ENCODE results near the gene KCNAB1. TPM values are rescaled to one million over a fixed set of nuclear protein-coding genes. Genes with fewer than 3 reads are reported as not detected.

KCNAB1 gene
- total RNA-seq, 1 donor from 2014 or later: 15.3 TPM

GRCh38 chr3:156413293-156413892 lies 293.0 kb downstream of the KCNAB1 start:
- DNase-seq: no peak

GRCh38 chr3:156416846-156417558 lies 296.6 kb downstream of the KCNAB1 start:
- no peak for DNase-seq

- DNase-seq: no peak
These were observed 297.3 kb downstream of the KCNAB1 start for GRCh38 chr3:156417559-156418132.

DNA sequence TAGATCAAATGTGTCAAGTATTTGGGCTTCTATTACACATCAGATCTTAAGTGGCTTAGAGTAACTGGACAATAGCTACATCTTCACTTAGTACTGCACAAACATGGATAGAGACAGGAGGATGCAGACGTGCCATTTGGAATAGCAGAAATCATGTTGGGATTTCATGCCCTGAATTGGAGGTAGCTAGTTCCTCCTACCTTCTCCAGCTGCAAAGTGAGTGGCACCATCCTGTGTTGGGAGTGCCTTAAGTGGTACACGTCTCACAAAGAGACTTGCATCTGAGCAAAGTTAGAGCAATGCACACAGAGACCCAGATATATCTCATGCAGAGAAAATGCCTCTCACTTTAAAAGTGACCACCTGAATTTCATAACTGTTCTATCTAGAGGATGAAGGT lies 298.1 kb downstream of the KCNAB1 start:
- no peak for DNase-seq

GRCh38 chr3:156421534-156421933 lies 301.2 kb downstream of the KCNAB1 start:
- DNase-seq: no peak

- no peak for DNase-seq
These were observed 304.4 kb downstream of the KCNAB1 start for GRCh38 chr3:156424758-156425157.

- no peak for DNase-seq
These were observed 305.3 kb downstream of the KCNAB1 start for GRCh38 chr3:156425651-156426050.

- no peak for DNase-seq
These were observed 308.7 kb downstream of the KCNAB1 start for GRCh38 chr3:156429125-156429524.

- DNase-seq: no peak
These were observed 311.2 kb downstream of the KCNAB1 start for GRCh38 chr3:156431334-156432124.

GRCh38 chr3:156432563-156432962 lies 312.2 kb downstream of the KCNAB1 start:
- DNase-seq: no peak

DNA sequence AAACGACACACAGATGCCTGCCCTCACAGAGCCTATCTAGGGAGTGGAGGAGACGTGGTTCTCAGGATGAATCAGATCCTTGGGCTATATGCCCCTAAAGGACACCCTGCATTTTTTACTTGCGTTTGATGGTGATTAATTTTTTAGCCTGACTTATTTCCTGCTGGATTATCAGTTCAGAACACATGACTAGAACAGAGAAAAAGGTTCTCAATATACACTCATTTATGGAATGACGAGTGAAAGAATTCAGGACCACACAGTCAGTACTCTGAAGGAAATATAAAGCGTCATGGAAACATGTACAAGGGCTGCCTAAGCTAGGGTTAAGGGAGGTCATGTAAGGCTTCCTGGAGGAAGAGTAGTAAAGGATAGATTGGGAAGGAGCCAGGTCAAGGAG lies 312.8 kb downstream of the KCNAB1 start:
- no peak for DNase-seq

- no peak for DNase-seq
These were observed 313.5 kb downstream of the KCNAB1 start for GRCh38 chr3:156433910-156434309.

DNA sequence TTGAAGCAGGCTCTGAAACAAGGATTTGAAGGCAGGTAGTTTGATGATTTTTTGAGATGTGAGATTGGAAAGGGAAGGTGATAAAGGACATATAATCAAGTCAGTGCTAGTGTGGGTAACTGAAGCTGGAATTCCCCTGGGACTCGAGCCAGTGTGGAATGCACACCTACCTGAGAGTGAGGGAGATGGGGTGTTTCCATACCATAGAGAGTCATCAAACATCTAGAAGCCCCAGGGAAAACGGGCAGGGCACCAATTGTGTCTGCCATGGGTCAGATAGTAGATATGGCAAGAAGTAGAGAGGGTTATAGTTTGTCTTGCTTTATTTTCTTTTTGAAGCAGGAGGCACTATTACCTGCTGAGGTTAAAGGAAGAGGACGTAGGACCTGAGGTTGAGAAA lies 314.5 kb downstream of the KCNAB1 start:
- DNase-seq: no peak

DNA sequence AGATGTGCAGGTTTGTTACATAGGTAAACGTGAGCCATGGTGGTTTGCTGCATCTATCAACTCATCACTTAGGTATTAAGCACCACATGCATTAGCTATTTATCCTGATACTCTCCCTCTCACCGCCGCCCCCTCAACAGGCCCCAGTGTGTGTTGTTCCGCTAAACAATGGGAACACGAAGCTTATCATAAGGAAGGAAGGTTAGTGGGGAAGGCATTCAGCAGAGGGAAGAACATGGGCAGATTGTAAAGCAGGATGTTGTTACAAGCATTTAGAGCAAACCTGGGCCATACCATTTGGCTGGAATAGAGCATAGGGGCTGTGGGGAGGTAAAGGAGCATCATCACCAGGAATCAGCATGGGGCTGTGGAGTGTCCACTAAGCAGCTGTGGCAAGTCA lies 322.7 kb downstream of the KCNAB1 start:
- no peak for DNase-seq

DNA sequence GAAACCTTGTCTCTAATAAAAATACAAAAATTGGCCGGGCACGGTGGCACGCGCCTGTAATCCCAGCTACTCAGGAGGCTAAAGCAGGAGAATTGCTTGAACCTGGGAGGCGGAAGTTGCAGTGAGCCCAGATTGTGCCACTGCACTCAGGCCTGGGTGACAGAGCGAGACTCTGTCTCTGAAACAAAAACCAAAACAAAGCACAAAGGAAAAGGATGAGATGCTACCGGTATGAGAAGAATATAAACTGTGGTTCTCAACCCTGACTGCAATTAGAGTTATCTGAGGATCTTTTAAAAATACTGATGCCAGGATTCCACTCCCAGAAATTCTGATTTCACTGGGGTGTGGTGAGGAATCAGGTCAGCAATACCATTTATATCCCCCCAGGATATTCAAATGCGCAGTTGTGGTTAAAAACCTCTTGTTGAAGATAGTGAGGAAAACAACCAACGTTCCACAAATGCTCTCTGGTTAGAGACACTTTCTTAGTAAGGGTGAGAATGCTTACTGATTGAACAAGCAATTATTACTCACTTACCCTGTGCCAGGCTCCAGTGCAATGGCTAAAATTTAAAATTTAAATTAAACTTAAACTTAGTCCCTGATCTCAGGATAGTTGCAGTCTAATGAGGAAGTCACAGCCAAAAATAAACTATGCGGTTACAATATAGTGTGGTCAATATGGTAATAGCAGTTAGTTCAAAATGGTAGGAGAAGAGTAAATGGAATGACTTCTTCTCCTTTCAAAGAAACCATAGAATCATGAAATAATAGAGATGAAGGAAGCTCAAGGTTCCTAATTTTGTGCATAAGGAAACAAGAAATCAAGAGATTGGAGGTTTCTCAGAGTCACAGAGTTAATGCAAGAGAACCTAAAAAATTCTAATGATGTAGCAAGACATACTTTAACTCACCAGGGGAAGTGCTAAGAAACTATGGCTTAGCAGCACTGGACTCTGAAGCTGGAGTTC lies 325.0 kb downstream of the KCNAB1 start:
- DNase-seq: no peak

DNA sequence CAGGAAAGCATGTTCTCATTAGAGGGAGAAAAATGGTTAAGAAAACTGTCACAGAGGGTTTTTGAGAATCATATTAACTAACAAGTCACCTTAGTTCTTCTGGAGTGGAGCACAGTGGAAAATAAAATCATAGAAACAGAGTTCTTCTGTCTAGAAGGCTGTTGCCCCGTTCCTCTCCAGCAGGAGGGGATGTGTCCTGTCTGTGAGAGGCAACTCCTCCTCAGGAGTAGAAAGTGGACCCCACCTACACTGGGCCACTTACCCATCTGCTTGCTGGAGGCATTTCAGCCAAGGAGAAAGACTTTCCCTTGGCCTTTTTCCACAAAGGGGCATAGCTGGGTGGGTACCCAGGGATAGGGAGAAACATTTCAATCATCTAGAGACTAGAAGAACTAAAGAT lies 327.9 kb downstream of the KCNAB1 start:
- no peak for DNase-seq

GRCh38 chr3:156449710-156450574 lies 329.6 kb downstream of the KCNAB1 start:
- no peak for DNase-seq

DNA sequence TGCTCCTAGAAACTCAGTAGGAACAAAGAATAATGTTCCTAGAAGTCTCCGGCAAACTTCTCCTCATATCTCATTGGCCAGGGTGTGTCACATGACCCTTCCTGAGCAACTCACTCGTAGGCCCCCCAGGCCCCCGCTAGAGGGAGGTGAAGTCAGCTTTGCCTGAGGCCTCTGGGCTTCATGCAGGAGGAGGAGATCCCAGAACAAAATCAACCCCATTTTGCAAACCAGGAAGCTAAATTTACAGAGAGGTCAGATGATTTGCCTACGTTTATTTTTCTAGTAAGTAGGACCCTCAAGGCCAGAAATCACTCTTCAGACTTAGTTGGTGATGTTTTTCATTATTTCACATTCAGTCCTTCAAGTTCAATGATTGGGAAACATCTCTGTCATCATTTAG lies 335.5 kb downstream of the KCNAB1 start:
- DNase-seq: no peak

GRCh38 chr3:156456771-156457224 lies 336.4 kb downstream of the KCNAB1 start:
- no peak for DNase-seq

DNA sequence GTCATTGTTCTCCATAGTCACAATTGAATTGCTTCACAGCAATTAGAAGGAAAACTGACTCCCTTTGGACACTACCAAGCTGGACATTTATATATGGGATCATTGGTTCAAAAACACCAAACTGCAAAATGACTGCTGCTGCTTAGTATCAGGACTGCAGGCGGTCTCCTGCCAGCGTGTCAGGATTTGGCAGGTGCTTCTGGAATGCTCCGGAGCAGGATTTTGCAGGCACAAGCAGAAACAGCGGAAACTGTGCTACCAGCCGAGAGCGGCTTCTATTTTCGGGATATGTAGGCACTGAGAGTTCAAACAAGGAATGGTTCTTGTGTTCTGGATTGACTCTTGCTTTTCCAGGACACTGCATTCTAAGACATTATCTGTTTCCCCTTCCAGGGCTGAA lies 339.1 kb downstream of the KCNAB1 start:
- DNase-seq: peak; percentile 49

DNA sequence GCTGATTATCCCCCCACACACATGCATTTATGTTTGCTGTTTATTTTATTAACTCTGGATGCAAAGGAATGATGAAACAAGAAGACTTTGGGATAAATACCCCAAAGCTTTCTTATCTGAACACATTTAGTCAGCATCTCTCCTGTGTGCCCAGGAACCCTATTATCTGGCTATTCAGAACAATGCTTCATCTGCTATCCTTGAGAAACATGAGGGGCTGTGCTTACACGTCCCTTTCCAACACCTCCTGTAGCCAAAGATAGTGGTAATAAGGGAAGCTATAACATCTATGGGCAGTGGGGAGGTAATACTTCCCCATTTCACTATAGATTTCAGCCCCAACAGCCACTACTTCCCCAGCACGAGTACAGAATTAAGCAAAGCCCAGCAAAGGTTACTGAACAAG lies 339.8 kb downstream of the KCNAB1 start:
- no peak for DNase-seq
